Vein endothelial cell (primary cell): ENCODE results near the gene DAD1. TPM values are rescaled to one million over a fixed set of nuclear protein-coding genes. Genes with fewer than 3 reads are reported as not detected.

ENCODE experiments used
- small RNA-seq: library from RNA; depleted of rRNA; stranded (forward); fragments of <200 nt; gene quantifications from one replicate; pipeline ENCODE3, GENCODE V24; 2012
- total RNA-seq: library from RNA; depleted of rRNA; stranded (reverse); fragments of >200 nt; gene quantifications from 2 replicates; pipeline ENCODE4 v1.2.3, GENCODE V29; 2012

Gene DAD1
- 416 and 457 TPM in 2 replicates for total RNA-seq

GRCh38 chr14:22589096-22589839, at the start of gene DAD1:
Gene DAD1, minus strand, starts transcription at chr14:22589224. Its CDS starts 67 bp downstream, at chr14:22589157.

DNA sequence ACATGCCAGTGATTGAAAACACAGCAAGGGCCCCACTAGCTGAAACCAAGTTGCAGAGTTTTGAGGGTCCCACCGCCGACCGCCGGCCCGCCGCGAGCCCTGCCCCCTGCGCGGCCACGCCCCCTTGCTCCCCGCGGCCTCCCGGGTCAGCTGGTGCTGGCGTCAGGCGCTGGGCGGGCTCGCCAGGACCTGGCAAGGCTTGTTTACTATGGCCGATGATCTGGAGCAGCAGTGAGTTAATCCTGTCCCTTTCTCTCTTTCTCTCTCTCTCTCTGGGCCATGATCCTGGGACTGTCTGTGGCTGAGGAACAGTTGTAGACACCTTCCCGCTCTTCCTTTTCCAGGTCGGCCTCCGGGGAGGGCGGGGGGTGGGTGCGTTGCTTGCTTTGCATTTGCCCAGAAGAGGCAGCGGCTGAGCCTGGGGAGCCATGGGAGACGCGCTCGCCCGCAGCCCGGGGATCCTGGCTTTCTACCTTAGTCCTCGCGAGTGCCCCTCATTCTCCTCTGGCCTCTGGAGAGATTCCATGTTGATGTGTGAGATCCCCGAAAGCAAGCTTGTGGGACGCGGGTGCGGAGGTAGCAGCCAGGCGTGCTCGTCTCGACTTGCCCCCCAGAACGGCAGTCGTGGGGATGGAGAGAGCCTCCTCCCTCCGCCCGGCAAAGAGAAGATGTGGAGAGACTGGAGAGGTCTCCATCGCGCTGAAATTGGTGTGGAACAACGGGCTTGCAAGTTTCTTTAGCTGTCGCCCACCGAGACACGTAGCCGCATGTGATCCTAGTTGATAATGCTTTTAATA, 9.3 kb upstream of the DAD1 start, which contains the start of gene ABHD4:
ABHD4 (plus strand) TSS at position 202 of the 797 bp plus-strand sequence; CDS start at position 209, 7 bp downstream.

Small RNA genes within 50 kb of the gene (small RNA-seq; reads per million reads assigned to genes)
- gene TRAJ1: not detected
- not detected for gene TRAJ10
- not detected for gene TRAJ11
- gene TRAJ12: not detected
- gene TRAJ13: not detected
- gene TRAJ14: not detected
- gene TRAJ16: not detected
- not detected for gene TRAJ17
- gene TRAJ18: not detected
- not detected for gene TRAJ19
- not detected for gene TRAJ2
- not detected for gene TRAJ20
- not detected for gene TRAJ21
- gene TRAJ22: not detected
- gene TRAJ23: not detected
- not detected for gene TRAJ24
- gene TRAJ25: not detected
- not detected for gene TRAJ26
- not detected for gene TRAJ27
- not detected for gene TRAJ28
- gene TRAJ3: not detected
- gene TRAJ4: not detected
- gene TRAJ5: not detected
- not detected for gene TRAJ6
- not detected for gene TRAJ7
- gene TRAJ8: not detected
- gene TRAJ9: not detected

Other genes starting within 250 kb of the DAD1 start
- gene ABHD4, start 9.1 kb upstream of the DAD1 start, total RNA-seq: 9.8 and 14.6 TPM in 2 replicates
- gene OR6J1, start 55.1 kb upstream of the DAD1 start, total RNA-seq: not detected in 2 replicates
- gene OXA1L, start 177.5 kb upstream of the DAD1 start, total RNA-seq: 84.1 and 96.4 TPM in 2 replicates
- 6.9 and 11.4 TPM in 2 replicates for gene SLC7A7, start 226.2 kb upstream of the DAD1 start, total RNA-seq
- gene MRPL52, start 240.7 kb upstream of the DAD1 start, total RNA-seq: 40.8 and 120 TPM in 2 replicates
- gene MMP14, start 247.4 kb upstream of the DAD1 start, total RNA-seq: 268 and 400 TPM in 2 replicates